ENCODE measurements around the gene TBC1D9.

GRCh38 chr4:140697709-140698560 lies 58.2 kb downstream of the TBC1D9 start:
- no peak for TF ChIP-seq EZH2 (IDR thresholded peaks at IDR 0.05; ENCODE audit: borderline replicate concordance, insufficient read depth, low read depth, low read length, poor library complexity, severe bottlenecking)
- TF ChIP-seq, protein P1, sequence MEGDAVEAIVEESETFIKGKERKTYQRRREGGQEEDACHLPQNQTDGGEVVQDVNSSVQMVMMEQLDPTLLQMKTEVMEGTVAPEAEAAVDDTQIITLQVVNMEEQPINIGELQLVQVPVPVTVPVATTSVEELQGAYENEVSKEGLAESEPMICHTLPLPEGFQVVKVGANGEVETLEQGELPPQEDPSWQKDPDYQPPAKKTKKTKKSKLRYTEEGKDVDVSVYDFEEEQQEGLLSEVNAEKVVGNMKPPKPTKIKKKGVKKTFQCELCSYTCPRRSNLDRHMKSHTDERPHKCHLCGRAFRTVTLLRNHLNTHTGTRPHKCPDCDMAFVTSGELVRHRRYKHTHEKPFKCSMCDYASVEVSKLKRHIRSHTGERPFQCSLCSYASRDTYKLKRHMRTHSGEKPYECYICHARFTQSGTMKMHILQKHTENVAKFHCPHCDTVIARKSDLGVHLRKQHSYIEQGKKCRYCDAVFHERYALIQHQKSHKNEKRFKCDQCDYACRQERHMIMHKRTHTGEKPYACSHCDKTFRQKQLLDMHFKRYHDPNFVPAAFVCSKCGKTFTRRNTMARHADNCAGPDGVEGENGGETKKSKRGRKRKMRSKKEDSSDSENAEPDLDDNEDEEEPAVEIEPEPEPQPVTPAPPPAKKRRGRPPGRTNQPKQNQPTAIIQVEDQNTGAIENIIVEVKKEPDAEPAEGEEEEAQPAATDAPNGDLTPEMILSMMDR (IDR thresholded peaks at IDR 0.05), result no peak

Measured in B cell (primary cell).